Limb (tissue), 2 donors: ENCODE measurements around the gene ERCC6L.
"Not testable (repeated sequence)": the region's sequence is repeated elsewhere in the genome, so short reads cannot be mapped to it uniquely, and the experiment has no call there.

Experiments used
- DNase-seq, 2 donors: peaks; one replicate each; pipeline ENCODE4 v3.0.0-alpha.2; 2016; ENCODE audit errors: extremely low spot score in 2 of 2

Gene ERCC6L

GRCh38 chrX:72253686-72254085 is 14.9 kb upstream of the ERCC6L start:
- DNase-seq: no peak

GRCh38 chrX:72247206-72247942 is 8.5 kb upstream of the ERCC6L start:
- no peak for DNase-seq

- peak; percentile 7 to 39 for DNase-seq
These were observed 6.7 kb upstream of the ERCC6L start for GRCh38 chrX:72245461-72246089.

GRCh38 chrX:72243472-72243871 is 4.6 kb upstream of the ERCC6L start:
- no peak for DNase-seq

GRCh38 chrX:72240976-72241375 is 2.1 kb upstream of the ERCC6L start:
- no peak for DNase-seq

GRCh38 chrX:72238183-72238582 is 644 bp downstream of the ERCC6L start:
- DNase-seq: no peak

- DNase-seq: no peak
These were observed 2.0 kb downstream of the ERCC6L start for GRCh38 chrX:72236841-72237240.

- no peak for DNase-seq
These were observed 8.5 kb downstream of the ERCC6L start for GRCh38 chrX:72230290-72230689.

- not testable (repeated sequence) for DNase-seq
These were observed 18.5 kb downstream of the ERCC6L start for GRCh38 chrX:72220375-72220774.

- no peak for DNase-seq
These were observed 21.9 kb downstream of the ERCC6L start for GRCh38 chrX:72216973-72217372.

- peak in 1 of 2 donors; percentile 36 for DNase-seq
These were observed 30.6 kb downstream of the ERCC6L start for GRCh38 chrX:72208126-72208800.

- no peak for DNase-seq
These were observed 31.5 kb downstream of the ERCC6L start for GRCh38 chrX:72207366-72207765.

- no peak for DNase-seq
These were observed 33.1 kb downstream of the ERCC6L start for GRCh38 chrX:72205706-72206105.

GRCh38 chrX:72203421-72203820 is 35.4 kb downstream of the ERCC6L start:
- no peak for DNase-seq

- no peak for DNase-seq
These were observed 35.9 kb downstream of the ERCC6L start for GRCh38 chrX:72202792-72203401.

GRCh38 chrX:72201836-72202536 is 36.8 kb downstream of the ERCC6L start:
- no peak for DNase-seq

- no peak for DNase-seq
These were observed 55.9 kb downstream of the ERCC6L start for GRCh38 chrX:72182924-72183323.

GRCh38 chrX:72181178-72182125 is 57.4 kb downstream of the ERCC6L start, which contains the start of gene PIN4:
PIN4 (plus strand) TSS chrX:72181757; CDS start chrX:72181786, 29 bp downstream.
- DNase-seq: peak; percentile 91 to 92

GRCh38 chrX:72180539-72180938 is 58.3 kb downstream of the ERCC6L start:
- DNase-seq: no peak

- no peak for DNase-seq
These were observed 61.8 kb downstream of the ERCC6L start for GRCh38 chrX:72176981-72177380.
